K562 (cell line): ENCODE measurements around the gene RYR1. TPM values are rescaled to one million over a fixed set of nuclear protein-coding genes. Genes with fewer than 3 reads are reported as not detected.
A peak's percentile ranks its signal among the peaks of the same experiment; 100 is the strongest.

ENCODE experiments used
- CBFB ChIP-seq: sonication (generic); formaldehyde crosslinking; IDR thresholded peaks from 2 replicates; pipeline ENCODE4 v1.4.0; 2020; ENCODE audit warnings: mild to moderate bottlenecking, missing genetic modification reagents
- CEBPB ChIP-seq: fragments of 450-650 bp; IDR thresholded peaks from 2 replicates; pipeline ENCODE4 v1.6.1; 2016; ENCODE audit warnings: missing genetic modification characterization, missing compliant biosample characterization
- CTBP1 ChIP-seq: fragments of 450-650 bp; IDR thresholded peaks from 2 replicates; pipeline ENCODE4 v1.6.1; 2016; ENCODE audit warnings: borderline replicate concordance
- ELF2 ChIP-seq: fragments of 250-450 bp; sonication (Bioruptor Pico); IDR thresholded peaks from 2 replicates; pipeline ENCODE4 v1.5.0; 2021; ENCODE audit warnings: mild to moderate bottlenecking
- JUND ChIP-seq, 2 experiments: IDR thresholded peaks; 2 replicates in 1 of 2; 3 replicates in 1 of 2; pipeline ENCODE4 v1.6.1; 2011; ENCODE audit warnings: borderline replicate concordance in 2 of 2, low read depth in 2 of 2, low read length in 2 of 2, improper control_type of control experiment in 1 of 2, missing biosample characterization in 1 of 2, missing genetic modification characterization in 1 of 2, missing genetic modification reagents in 1 of 2
- MYC ChIP-seq, 2 experiments: fragments of 250-450 bp in 1 of 2; sonication (Bioruptor Pico) in 1 of 2; IDR thresholded peaks; 2 replicates each; pipeline versions ENCODE4 v1.5.1 to v1.6.1; 2012 to 2021; ENCODE audit warnings: low read depth in 2 of 2, borderline replicate concordance in 1 of 2, improper control_type of control experiment in 1 of 2, low read length in 1 of 2, mild to moderate bottlenecking in 1 of 2, moderate library complexity in 1 of 2
- POLR2A ChIP-seq: fragments of 450-650 bp; conservative IDR thresholded peaks from 2 replicates; pipeline ENCODE4 v1.6.1; 2016
- RBFOX2 ChIP-seq: fragments of 200-400 bp; formaldehyde crosslinking; IDR thresholded peaks from 2 replicates; pipeline ENCODE4 v1.6.1; 2017; ENCODE audit warnings: low read depth, mild to moderate bottlenecking, low read length, moderate library complexity
- SMC3 ChIP-seq: conservative IDR thresholded peaks from 2 replicates; pipeline ENCODE4 v1.6.1; 2011; ENCODE audit warnings: low read depth, low read length, improper control_type of control experiment; ENCODE audit not compliant: insufficient read depth
- ZKSCAN8 ChIP-seq: fragments of 200-800 bp; sonication (Bioruptor generic); IDR thresholded peaks from 2 replicates; pipeline ENCODE4 v1.6.1; 2016; ENCODE audit warnings: missing genetic modification characterization, missing compliant biosample characterization
- ZNF124 ChIP-seq: sonication (generic); formaldehyde crosslinking; IDR thresholded peaks from 2 replicates; pipeline ENCODE4 v1.8.1; 2022; ENCODE audit warnings: missing genetic modification reagents
- polyA plus RNA-seq, 8 experiments: library from polyadenylated mRNA; depleted of rRNA in 4 of 8; stranded (reverse) in 5 of 8; unstranded in 3 of 8; fragments of >200 nt; fragmentation: Nextera tagmentation in 2 of 8; fragmentation: Illumina TruSeq in 1 of 8; extraction: Ambion mirVana in 2 of 8; extraction: Trizol in 1 of 8; gene quantifications; 2 replicates each; pipeline versions ENCODE4 v1.2.1 to v1.2.3, GENCODE V29; 2011 to 2014; ENCODE audit warnings: inconsistent platforms in 1 of 8, missing spikeins in 1 of 8
- total RNA-seq, 7 experiments: library from RNA; depleted of rRNA in 6 of 7; stranded (reverse); fragments of >200 nt in 6 of 7; fragmentation: Illumina TruSeq in 2 of 7; extraction: Trizol in 2 of 7; gene quantifications; 2 replicates each; pipeline versions ENCODE4 v1.2.1 to v1.2.3, GENCODE V29; 2011 to 2021; ENCODE audit warnings: low replicate concordance in 1 of 7
- TF ChIP-seq, protein P1 (sequence below), 2 experiments: fragments of 150-350 bp in 1 of 2; IDR thresholded peaks; 2 replicates each; pipeline ENCODE4 v1.6.1; 2012 to 2016; ENCODE audit warnings: low read depth in 2 of 2, low read length in 2 of 2, mild to moderate bottlenecking in 1 of 2, moderate library complexity in 1 of 2
- TF ChIP-seq, protein P2 (sequence below), 3 experiments: IDR thresholded peaks in 2 of 3; conservative IDR thresholded peaks in 1 of 3; 2 replicates each; pipeline ENCODE4 v1.5.1; 2011 to 2012; ENCODE audit warnings: low read length in 3 of 3, mild to moderate bottlenecking in 3 of 3, control low read depth in 2 of 3, improper control_type of control experiment in 1 of 3, inconsistent platforms in 1 of 3, low read depth in 1 of 3, mixed read lengths in 1 of 3, moderate library complexity in 1 of 3; ENCODE audit not compliant: insufficient read depth in 2 of 3
- TF ChIP-seq, protein P3 (sequence below), 2 experiments: fragments of 450-650 bp in 1 of 2; IDR thresholded peaks; 2 replicates each; pipeline ENCODE4 v1.6.1; 2011 to 2017; ENCODE audit warnings: low read depth in 2 of 2, antibody characterized with exemption in 1 of 2, borderline replicate concordance in 1 of 2, low read length in 1 of 2, mild to moderate bottlenecking in 1 of 2, mixed read lengths in 1 of 2; ENCODE audit not compliant: control insufficient read depth in 1 of 2
- TF ChIP-seq, protein P4 (sequence below): fragments of 200-800 bp; sonication (Bioruptor generic); IDR thresholded peaks from 2 replicates; pipeline ENCODE4 v1.6.1; 2017; ENCODE audit warnings: missing genetic modification characterization, missing compliant biosample characterization

The RYR1 gene
- total and polyA plus RNA-seq, 9 of the 15 experiments (the other 6 are each of a cell fraction or from before 2014, with no cell fraction given) = 0.11 to 7.4 (median 3.7) TPM

DNA sequence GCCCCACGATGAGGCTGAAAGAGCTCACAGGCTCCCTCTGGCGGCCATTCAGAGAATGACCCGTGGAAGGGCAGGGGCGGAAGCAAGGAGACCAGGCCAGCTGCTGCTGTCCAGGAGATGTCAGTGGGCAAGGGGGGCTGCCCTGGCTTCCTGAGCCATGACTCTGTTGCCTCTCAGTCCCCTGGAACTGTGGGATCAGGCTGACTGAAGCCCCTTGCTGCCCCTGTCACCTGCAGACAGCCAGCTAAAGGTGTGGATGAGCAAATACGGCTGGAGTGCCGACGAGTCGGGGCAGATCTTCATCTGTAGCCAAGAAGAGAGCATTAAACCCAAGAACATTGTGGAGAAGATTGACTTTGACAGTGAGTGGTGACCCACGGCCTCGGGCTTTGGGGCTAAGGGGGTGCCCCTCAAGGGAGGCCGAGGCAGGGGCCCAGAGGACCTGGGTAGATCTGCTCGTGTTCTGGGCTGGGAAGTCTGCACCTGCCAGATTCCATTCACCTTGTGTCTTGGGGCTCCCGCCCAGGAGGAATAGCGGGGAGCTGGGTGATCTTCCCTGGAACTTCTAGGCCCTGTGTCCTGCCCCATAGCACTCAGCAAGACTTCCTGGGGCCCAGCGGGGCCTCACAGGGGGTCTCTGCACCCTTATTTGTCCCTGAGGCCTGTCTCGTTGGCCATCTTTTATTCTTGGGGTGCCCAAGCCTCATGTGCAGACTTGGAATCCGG is 201.4 kb downstream of the RYR1 start (continued):
- TF ChIP-seq, protein P1, sequence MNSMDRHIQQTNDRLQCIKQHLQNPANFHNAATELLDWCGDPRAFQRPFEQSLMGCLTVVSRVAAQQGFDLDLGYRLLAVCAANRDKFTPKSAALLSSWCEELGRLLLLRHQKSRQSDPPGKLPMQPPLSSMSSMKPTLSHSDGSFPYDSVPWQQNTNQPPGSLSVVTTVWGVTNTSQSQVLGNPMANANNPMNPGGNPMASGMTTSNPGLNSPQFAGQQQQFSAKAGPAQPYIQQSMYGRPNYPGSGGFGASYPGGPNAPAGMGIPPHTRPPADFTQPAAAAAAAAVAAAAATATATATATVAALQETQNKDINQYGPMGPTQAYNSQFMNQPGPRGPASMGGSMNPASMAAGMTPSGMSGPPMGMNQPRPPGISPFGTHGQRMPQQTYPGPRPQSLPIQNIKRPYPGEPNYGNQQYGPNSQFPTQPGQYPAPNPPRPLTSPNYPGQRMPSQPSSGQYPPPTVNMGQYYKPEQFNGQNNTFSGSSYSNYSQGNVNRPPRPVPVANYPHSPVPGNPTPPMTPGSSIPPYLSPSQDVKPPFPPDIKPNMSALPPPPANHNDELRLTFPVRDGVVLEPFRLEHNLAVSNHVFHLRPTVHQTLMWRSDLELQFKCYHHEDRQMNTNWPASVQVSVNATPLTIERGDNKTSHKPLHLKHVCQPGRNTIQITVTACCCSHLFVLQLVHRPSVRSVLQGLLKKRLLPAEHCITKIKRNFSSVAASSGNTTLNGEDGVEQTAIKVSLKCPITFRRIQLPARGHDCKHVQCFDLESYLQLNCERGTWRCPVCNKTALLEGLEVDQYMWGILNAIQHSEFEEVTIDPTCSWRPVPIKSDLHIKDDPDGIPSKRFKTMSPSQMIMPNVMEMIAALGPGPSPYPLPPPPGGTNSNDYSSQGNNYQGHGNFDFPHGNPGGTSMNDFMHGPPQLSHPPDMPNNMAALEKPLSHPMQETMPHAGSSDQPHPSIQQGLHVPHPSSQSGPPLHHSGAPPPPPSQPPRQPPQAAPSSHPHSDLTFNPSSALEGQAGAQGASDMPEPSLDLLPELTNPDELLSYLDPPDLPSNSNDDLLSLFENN (IDR thresholded peaks at IDR 0.05; ENCODE audit: low read depth in 2 of 2, low read length in 2 of 2) = no peak
- TF ChIP-seq, protein P2, sequence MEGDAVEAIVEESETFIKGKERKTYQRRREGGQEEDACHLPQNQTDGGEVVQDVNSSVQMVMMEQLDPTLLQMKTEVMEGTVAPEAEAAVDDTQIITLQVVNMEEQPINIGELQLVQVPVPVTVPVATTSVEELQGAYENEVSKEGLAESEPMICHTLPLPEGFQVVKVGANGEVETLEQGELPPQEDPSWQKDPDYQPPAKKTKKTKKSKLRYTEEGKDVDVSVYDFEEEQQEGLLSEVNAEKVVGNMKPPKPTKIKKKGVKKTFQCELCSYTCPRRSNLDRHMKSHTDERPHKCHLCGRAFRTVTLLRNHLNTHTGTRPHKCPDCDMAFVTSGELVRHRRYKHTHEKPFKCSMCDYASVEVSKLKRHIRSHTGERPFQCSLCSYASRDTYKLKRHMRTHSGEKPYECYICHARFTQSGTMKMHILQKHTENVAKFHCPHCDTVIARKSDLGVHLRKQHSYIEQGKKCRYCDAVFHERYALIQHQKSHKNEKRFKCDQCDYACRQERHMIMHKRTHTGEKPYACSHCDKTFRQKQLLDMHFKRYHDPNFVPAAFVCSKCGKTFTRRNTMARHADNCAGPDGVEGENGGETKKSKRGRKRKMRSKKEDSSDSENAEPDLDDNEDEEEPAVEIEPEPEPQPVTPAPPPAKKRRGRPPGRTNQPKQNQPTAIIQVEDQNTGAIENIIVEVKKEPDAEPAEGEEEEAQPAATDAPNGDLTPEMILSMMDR (IDR thresholded peaks at IDR 0.05 in 2 of 3, conservative IDR thresholded peaks at IDR 0.05 in 1 of 3; ENCODE audit: insufficient read depth in 2 of 3, low read depth in 1 of 3, low read length in 3 of 3) = peak; percentile 84 to 93 (median 90)
- TF ChIP-seq, protein P3, sequence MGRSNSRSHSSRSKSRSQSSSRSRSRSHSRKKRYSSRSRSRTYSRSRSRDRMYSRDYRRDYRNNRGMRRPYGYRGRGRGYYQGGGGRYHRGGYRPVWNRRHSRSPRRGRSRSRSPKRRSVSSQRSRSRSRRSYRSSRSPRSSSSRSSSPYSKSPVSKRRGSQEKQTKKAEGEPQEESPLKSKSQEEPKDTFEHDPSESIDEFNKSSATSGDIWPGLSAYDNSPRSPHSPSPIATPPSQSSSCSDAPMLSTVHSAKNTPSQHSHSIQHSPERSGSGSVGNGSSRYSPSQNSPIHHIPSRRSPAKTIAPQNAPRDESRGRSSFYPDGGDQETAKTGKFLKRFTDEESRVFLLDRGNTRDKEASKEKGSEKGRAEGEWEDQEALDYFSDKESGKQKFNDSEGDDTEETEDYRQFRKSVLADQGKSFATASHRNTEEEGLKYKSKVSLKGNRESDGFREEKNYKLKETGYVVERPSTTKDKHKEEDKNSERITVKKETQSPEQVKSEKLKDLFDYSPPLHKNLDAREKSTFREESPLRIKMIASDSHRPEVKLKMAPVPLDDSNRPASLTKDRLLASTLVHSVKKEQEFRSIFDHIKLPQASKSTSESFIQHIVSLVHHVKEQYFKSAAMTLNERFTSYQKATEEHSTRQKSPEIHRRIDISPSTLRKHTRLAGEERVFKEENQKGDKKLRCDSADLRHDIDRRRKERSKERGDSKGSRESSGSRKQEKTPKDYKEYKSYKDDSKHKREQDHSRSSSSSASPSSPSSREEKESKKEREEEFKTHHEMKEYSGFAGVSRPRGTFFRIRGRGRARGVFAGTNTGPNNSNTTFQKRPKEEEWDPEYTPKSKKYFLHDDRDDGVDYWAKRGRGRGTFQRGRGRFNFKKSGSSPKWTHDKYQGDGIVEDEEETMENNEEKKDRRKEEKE (IDR thresholded peaks at IDR 0.05; ENCODE audit: borderline replicate concordance in 1 of 2, control insufficient read depth in 1 of 2, low read depth in 2 of 2, low read length in 1 of 2) = peak in 1 of 2 experiments; percentile 2; a peak in 1 of 4 replicates
- peak; percentile 19; the same call in 1 of the 2 replicates for TF ChIP-seq CTBP1
- 0 out of 2 replicates have a peak, but pooled peaks have one; percentile 28 for TF ChIP-seq ELF2 (CRISPR knock-in tag)
- no peak for TF ChIP-seq CBFB (CRISPR knock-in tag)
- TF ChIP-seq ZNF124 (CRISPR knock-in tag) = 0 out of 2 replicates have a peak, but pooled peaks have one; percentile 52
- TF ChIP-seq JUND (IDR thresholded peaks at IDR 0.05; ENCODE audit: borderline replicate concordance, low read depth, low read length) = peak; percentile 56; the same call in 1 of the 2 replicates
- no peak; the same call in 2 of the 3 replicates for TF ChIP-seq JUND (tag; IDR thresholded peaks at IDR 0.05; ENCODE audit: borderline replicate concordance, low read depth, low read length)
- TF ChIP-seq SMC3 = peak; percentile 92
- TF ChIP-seq, protein P4, sequence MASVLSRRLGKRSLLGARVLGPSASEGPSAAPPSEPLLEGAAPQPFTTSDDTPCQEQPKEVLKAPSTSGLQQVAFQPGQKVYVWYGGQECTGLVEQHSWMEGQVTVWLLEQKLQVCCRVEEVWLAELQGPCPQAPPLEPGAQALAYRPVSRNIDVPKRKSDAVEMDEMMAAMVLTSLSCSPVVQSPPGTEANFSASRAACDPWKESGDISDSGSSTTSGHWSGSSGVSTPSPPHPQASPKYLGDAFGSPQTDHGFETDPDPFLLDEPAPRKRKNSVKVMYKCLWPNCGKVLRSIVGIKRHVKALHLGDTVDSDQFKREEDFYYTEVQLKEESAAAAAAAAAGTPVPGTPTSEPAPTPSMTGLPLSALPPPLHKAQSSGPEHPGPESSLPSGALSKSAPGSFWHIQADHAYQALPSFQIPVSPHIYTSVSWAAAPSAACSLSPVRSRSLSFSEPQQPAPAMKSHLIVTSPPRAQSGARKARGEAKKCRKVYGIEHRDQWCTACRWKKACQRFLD = no peak
- TF ChIP-seq RBFOX2 = peak; percentile 51
- TF ChIP-seq ZKSCAN8 (CRISPR knock-in tag) = no peak
- TF ChIP-seq CEBPB (tag) = peak; percentile 62; the same call in 1 of the 2 replicates
- peak; percentile 54; the same call in 1 of the 2 replicates for TF ChIP-seq POLR2A
- 0 out of 2 replicates have a peak, but pooled peaks have one; percentile 29 for TF ChIP-seq MYC (IDR thresholded peaks at IDR 0.05; ENCODE audit: low read depth, low read length)
- no peak for TF ChIP-seq MYC (CRISPR knock-in tag; IDR thresholded peaks at IDR 0.05; ENCODE audit: borderline replicate concordance, low read depth)
